HepG2 (cell line): ENCODE results near the gene NRL. TPM values are rescaled to one million over a fixed set of nuclear protein-coding genes. Genes with fewer than 3 reads are reported as not detected.

Experiments used
- ATF7 ChIP-seq, 2 experiments: fragments of 450-650 bp in 1 of 2; sonication (generic) in 1 of 2; formaldehyde crosslinking in 1 of 2; IDR thresholded peaks; 2 replicates each; pipeline versions ENCODE4 v1.4.0 to v1.6.1; 2016 to 2020; ENCODE audit warnings: antibody characterized with exemption in 1 of 2, mild to moderate bottlenecking in 1 of 2, missing genetic modification reagents in 1 of 2
- CC2D1A ChIP-seq: sonication (generic); formaldehyde crosslinking; IDR thresholded peaks from 2 replicates; pipeline ENCODE4 v1.8.1; 2023; ENCODE audit warnings: mild to moderate bottlenecking, missing genetic modification reagents
- HDAC6 ChIP-seq: fragments of 200-600 bp; sonication (generic); IDR thresholded peaks from 2 replicates; pipeline ENCODE4 v1.7.0; 2017; ENCODE audit warnings: mild to moderate bottlenecking, antibody characterized with exemption, low read length, low read depth
- HIVEP1 ChIP-seq: sonication (generic); formaldehyde crosslinking; IDR thresholded peaks from 2 replicates; pipeline ENCODE4 v1.4.0; 2020; ENCODE audit warnings: mild to moderate bottlenecking, missing genetic modification reagents
- KLF16 ChIP-seq, 2 experiments: sonication (generic) in 1 of 2; formaldehyde crosslinking in 1 of 2; IDR thresholded peaks; 2 replicates each; pipeline versions ENCODE4 v1.6.1 to v1.8.0; 2016 to 2023; ENCODE audit warnings: missing genetic modification reagents in 2 of 2, missing compliant biosample characterization in 1 of 2
- MTF1 ChIP-seq: sonication (generic); formaldehyde crosslinking; IDR thresholded peaks from 2 replicates; pipeline ENCODE4 v1.5.0; 2020; ENCODE audit warnings: missing genetic modification reagents
- NBN ChIP-seq: fragments of 450-650 bp; conservative IDR thresholded peaks from 2 replicates; pipeline ENCODE4 v1.6.1; 2017
- RBFOX2 ChIP-seq: fragments of 200-400 bp; formaldehyde crosslinking; IDR thresholded peaks from 2 replicates; pipeline ENCODE4 v1.6.1; 2017; ENCODE audit warnings: low read depth, mild to moderate bottlenecking, low read length
- RXRB ChIP-seq: IDR thresholded peaks from 2 replicates; pipeline ENCODE4 v1.6.1; 2016; ENCODE audit warnings: borderline replicate concordance, missing genetic modification reagents, missing compliant biosample characterization
- SSRP1 ChIP-seq: IDR thresholded peaks from 2 replicates; pipeline ENCODE4 v1.6.1; 2016; ENCODE audit warnings: control low read depth
- ZKSCAN5 ChIP-seq: sonication (generic); formaldehyde crosslinking; IDR thresholded peaks from 2 replicates; pipeline ENCODE4 v1.5.1; 2020; ENCODE audit warnings: mild to moderate bottlenecking, missing genetic modification reagents
- ZNF431 ChIP-seq: sonication (generic); formaldehyde crosslinking; IDR thresholded peaks from 2 replicates; pipeline ENCODE4 v1.9.0; 2022; ENCODE audit warnings: missing genetic modification reagents, low read depth, mild to moderate bottlenecking, borderline replicate concordance
- ZNF547 ChIP-seq: sonication (generic); formaldehyde crosslinking; IDR thresholded peaks from 2 replicates; pipeline ENCODE4 v1.5.1; 2020; ENCODE audit warnings: mild to moderate bottlenecking, missing genetic modification reagents
- ZNF558 ChIP-seq: sonication (generic); formaldehyde crosslinking; IDR thresholded peaks from 2 replicates; pipeline ENCODE4 v1.9.0; 2022; ENCODE audit warnings: mild to moderate bottlenecking, missing genetic modification reagents, borderline replicate concordance
- ZNF781 ChIP-seq: sonication (generic); formaldehyde crosslinking; IDR thresholded peaks from 2 replicates; pipeline ENCODE4 v1.5.1; 2020; ENCODE audit warnings: borderline replicate concordance, mild to moderate bottlenecking, missing genetic modification reagents; ENCODE audit errors: not compliant biosample characterization
- polyA plus RNA-seq, 8 experiments: library from polyadenylated mRNA; depleted of rRNA in 3 of 8; stranded (reverse) in 7 of 8; unstranded in 1 of 8; fragments of >200 nt; fragmentation: Illumina TruSeq in 4 of 8; extraction: Trizol in 4 of 8; gene quantifications; 2 replicates each; pipeline versions ENCODE4 v1.2.1 to v1.2.3, GENCODE V29; 2011 to 2016; ENCODE audit warnings: low read depth in 4 of 8, missing spikeins in 1 of 8, mixed read lengths in 1 of 8; ENCODE audit not compliant: insufficient read depth in 1 of 8
- total RNA-seq, 5 experiments: library from RNA; depleted of rRNA; stranded (reverse); fragments of >200 nt; fragmentation: Illumina TruSeq; extraction: Trizol; gene quantifications; 2 replicates each; pipeline ENCODE4 v1.2.3, GENCODE V29; 2016; ENCODE audit warnings: low read depth in 1 of 5
- TF ChIP-seq, protein P1 (sequence below): sonication (generic); formaldehyde crosslinking; IDR thresholded peaks from 2 replicates; pipeline ENCODE4; 2020; ENCODE audit warnings: missing genetic modification reagents, mild to moderate bottlenecking, borderline replicate concordance
- TF ChIP-seq, protein P2 (sequence below): sonication (generic); formaldehyde crosslinking; IDR thresholded peaks from 2 replicates; pipeline ENCODE4 v1.5.0; 2020; ENCODE audit warnings: mild to moderate bottlenecking, missing genetic modification reagents, moderate library complexity
- TF ChIP-seq, protein P3 (sequence below): sonication (generic); formaldehyde crosslinking; IDR thresholded peaks from 2 replicates; pipeline ENCODE4 v1.4.0; 2020; ENCODE audit warnings: missing genetic modification reagents
- TF ChIP-seq, protein P4 (sequence below): sonication (generic); formaldehyde crosslinking; IDR thresholded peaks from 2 replicates; pipeline ENCODE4 v1.8.0; 2022; ENCODE audit warnings: mild to moderate bottlenecking, missing genetic modification reagents; ENCODE audit not compliant: insufficient replicate concordance

NRL gene
- total and polyA plus RNA-seq, 2 of the 13 experiments (the other 11 are each of a cell fraction or from before 2014, with no cell fraction given): 2.5 to 4.7 TPM

DNA sequence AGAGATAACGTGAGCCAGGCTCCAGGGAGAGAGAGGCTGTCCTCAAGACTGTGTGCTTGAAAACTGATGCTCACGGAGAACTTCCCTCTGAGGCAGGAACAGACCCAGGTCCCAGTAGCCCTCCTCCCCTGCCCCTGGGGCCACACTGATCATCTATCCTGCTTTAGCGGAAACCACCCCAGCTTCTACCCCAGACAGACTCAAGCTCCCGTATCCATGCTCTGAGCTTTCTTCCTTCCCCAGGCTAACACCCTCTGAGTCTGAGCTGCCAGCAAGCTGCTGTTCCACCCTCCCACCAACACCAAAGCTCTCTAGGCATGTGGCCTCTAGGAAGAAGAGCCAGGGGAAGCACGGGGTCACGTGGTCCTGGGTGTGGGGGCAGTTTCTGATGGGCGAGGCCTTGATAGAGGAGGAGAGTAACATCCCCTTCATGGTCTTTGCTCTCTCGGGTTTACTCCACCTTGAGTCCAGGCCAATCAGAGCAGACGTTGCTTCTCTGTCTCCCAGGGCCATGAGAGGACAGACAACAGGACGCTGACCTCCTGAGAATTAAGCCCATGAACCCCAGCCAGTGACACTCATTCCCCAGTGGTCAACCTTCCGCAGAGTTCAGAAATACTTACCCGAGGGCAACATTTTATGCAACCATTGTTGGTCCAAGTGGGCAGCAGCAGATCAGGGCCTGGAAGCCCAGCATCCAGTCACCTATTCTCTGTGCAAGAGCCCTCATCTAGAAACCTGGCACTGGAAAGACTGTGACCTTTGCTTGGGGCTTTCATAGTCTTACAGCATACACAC is 19.3 kb downstream of the NRL start (continued):
- TF ChIP-seq RXRB: peak; percentile 99
- peak; percentile 100 for TF ChIP-seq SSRP1 (CRISPR knock-in tag)
- peak; percentile 98 for TF ChIP-seq HIVEP1 (CRISPR knock-in tag)
- peak; percentile 100 for TF ChIP-seq ZNF781 (CRISPR knock-in tag)
- TF ChIP-seq, protein P1, sequence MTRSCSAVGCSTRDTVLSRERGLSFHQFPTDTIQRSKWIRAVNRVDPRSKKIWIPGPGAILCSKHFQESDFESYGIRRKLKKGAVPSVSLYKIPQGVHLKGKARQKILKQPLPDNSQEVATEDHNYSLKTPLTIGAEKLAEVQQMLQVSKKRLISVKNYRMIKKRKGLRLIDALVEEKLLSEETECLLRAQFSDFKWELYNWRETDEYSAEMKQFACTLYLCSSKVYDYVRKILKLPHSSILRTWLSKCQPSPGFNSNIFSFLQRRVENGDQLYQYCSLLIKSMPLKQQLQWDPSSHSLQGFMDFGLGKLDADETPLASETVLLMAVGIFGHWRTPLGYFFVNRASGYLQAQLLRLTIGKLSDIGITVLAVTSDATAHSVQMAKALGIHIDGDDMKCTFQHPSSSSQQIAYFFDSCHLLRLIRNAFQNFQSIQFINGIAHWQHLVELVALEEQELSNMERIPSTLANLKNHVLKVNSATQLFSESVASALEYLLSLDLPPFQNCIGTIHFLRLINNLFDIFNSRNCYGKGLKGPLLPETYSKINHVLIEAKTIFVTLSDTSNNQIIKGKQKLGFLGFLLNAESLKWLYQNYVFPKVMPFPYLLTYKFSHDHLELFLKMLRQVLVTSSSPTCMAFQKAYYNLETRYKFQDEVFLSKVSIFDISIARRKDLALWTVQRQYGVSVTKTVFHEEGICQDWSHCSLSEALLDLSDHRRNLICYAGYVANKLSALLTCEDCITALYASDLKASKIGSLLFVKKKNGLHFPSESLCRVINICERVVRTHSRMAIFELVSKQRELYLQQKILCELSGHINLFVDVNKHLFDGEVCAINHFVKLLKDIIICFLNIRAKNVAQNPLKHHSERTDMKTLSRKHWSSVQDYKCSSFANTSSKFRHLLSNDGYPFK (CRISPR knock-in tag): peak; percentile 93
- TF ChIP-seq ZNF547: peak; percentile 95
- TF ChIP-seq ZNF431 (CRISPR knock-in tag): no peak
- TF ChIP-seq RBFOX2: peak; percentile 72
- TF ChIP-seq, protein P2, sequence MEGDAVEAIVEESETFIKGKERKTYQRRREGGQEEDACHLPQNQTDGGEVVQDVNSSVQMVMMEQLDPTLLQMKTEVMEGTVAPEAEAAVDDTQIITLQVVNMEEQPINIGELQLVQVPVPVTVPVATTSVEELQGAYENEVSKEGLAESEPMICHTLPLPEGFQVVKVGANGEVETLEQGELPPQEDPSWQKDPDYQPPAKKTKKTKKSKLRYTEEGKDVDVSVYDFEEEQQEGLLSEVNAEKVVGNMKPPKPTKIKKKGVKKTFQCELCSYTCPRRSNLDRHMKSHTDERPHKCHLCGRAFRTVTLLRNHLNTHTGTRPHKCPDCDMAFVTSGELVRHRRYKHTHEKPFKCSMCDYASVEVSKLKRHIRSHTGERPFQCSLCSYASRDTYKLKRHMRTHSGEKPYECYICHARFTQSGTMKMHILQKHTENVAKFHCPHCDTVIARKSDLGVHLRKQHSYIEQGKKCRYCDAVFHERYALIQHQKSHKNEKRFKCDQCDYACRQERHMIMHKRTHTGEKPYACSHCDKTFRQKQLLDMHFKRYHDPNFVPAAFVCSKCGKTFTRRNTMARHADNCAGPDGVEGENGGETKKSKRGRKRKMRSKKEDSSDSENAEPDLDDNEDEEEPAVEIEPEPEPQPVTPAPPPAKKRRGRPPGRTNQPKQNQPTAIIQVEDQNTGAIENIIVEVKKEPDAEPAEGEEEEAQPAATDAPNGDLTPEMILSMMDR: peak; percentile 49
- TF ChIP-seq NBN: no peak
- no peak; the same call in 1 of the 2 replicates for TF ChIP-seq MTF1
- peak; percentile 93 for TF ChIP-seq ZKSCAN5
- TF ChIP-seq CC2D1A (CRISPR knock-in tag): peak; percentile 99
- TF ChIP-seq, protein P3, sequence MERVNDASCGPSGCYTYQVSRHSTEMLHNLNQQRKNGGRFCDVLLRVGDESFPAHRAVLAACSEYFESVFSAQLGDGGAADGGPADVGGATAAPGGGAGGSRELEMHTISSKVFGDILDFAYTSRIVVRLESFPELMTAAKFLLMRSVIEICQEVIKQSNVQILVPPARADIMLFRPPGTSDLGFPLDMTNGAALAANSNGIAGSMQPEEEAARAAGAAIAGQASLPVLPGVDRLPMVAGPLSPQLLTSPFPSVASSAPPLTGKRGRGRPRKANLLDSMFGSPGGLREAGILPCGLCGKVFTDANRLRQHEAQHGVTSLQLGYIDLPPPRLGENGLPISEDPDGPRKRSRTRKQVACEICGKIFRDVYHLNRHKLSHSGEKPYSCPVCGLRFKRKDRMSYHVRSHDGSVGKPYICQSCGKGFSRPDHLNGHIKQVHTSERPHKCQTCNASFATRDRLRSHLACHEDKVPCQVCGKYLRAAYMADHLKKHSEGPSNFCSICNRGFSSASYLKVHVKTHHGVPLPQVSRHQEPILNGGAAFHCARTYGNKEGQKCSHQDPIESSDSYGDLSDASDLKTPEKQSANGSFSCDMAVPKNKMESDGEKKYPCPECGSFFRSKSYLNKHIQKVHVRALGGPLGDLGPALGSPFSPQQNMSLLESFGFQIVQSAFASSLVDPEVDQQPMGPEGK (CRISPR knock-in tag): peak; percentile 99
- TF ChIP-seq HDAC6: peak; percentile 64; the same call in 1 of the 2 replicates
- TF ChIP-seq ATF7 (IDR thresholded peaks at IDR 0.05): no peak
- TF ChIP-seq ATF7 (CRISPR knock-in tag; IDR thresholded peaks at IDR 0.05): peak; percentile 95; the same call in 1 of the 2 replicates
- TF ChIP-seq KLF16 (CRISPR knock-in tag; IDR thresholded peaks at IDR 0.05): peak in 1 of 2 experiments; percentile 99; a peak in 2 of 4 replicates
- TF ChIP-seq, protein P4, sequence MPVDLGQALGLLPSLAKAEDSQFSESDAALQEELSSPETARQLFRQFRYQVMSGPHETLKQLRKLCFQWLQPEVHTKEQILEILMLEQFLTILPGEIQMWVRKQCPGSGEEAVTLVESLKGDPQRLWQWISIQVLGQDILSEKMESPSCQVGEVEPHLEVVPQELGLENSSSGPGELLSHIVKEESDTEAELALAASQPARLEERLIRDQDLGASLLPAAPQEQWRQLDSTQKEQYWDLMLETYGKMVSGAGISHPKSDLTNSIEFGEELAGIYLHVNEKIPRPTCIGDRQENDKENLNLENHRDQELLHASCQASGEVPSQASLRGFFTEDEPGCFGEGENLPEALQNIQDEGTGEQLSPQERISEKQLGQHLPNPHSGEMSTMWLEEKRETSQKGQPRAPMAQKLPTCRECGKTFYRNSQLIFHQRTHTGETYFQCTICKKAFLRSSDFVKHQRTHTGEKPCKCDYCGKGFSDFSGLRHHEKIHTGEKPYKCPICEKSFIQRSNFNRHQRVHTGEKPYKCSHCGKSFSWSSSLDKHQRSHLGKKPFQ (CRISPR knock-in tag): no peak
- TF ChIP-seq ZNF558: no peak
